Measurements from ENCODE around the gene DNAH6.
"Not testable (repeated sequence)": the region's sequence is repeated elsewhere in the genome, so short reads cannot be mapped to it uniquely, and the experiment has no call there.

Gene DNAH6

DNA sequence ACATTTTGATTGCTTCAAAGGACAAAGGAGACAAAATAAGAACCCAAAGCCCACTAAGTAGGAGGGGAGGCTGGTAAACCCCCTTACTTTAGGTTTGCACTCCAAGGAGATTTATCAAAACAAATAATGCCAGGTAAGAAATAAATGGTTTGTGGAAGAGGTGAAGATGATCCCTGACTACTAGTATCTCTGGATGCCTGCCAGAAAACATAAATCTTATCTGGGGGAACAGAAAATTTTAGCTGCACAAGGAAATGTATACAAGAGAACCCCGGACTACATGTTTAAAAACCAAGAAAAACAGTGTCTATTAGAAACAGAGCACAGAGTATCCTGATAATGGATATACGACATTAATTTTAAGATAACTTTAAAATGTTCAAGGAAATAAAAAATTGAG is 250.5 kb downstream of the DNAH6 start:
- DNase-seq = no peak

DNA sequence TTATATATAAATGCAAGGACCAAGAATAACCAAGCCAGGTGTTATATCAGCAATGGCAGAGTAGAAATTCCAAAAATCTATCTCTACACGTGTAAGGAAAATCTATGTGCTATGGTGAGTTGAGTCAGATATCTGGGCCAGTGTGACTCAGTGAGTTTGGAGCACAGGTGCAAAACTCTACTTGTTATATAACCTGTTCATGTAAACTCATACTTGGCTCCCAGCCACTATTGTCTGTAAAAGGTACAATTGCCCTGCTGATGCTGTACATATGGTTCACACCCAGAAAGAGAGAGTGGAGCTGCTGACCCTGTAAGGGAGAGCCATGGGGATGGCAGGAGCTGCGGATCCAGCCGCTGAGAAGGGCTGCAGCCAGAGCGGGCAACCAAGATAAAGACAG is 252.5 kb downstream of the DNAH6 start:
- DNase-seq = no peak

DNA sequence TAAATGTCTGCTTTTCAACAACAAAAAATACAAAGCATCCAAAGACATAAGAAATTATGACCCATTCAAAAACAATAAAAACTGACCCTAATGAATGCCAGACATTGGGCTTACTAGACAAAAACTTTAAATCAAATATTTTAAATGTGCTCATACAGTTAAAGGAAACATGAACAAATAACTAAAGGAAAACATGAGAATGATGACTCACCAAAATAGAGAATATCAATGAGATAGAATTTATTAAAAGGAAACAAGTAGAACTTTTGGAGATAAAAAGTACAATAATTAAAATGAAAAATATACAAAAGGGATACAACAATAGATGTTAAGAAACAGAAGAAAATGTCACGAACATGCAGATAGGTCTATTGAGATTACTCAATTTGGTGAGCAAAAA is 254.0 kb downstream of the DNAH6 start:
- DNase-seq = no peak

DNA sequence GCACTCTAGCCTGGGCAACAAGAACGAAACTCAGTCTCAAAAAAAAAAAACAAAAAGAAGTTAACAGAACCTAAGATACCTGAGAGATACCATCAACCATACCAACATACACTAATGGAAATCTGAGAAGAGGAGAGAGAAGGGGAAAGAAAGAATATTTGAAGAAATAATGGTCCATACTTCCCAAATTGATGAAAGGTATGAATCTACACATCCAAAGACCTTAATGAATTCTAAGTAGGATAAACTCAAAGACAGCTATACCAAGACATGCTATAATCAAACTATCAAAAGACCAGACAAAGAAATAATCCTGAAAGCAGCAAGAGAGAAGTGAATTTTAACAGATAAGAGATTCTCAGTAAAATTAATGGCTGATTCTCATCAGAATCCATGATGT is 255.0 kb downstream of the DNAH6 start:
- no peak for DNase-seq

DNA sequence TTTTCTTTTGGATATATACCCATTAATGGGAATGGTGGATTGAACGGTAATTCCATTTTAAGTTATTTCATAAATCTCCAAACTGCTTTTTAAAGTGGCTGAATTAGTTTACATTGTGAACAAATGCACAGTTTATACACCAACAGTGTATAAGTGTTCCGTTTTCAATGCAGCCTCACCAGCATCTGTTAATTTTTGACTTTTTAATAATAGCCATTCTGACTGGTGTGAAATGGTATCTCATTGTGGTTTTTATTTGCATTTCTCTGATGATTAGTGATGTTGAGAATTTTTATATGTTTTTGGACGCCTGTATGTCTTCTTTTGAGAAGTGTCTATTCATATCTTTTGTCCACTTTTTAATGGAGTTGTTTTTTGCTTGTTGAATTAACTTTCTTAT is 257.3 kb downstream of the DNAH6 start:
- not testable (repeated sequence) for DNase-seq

DNA sequence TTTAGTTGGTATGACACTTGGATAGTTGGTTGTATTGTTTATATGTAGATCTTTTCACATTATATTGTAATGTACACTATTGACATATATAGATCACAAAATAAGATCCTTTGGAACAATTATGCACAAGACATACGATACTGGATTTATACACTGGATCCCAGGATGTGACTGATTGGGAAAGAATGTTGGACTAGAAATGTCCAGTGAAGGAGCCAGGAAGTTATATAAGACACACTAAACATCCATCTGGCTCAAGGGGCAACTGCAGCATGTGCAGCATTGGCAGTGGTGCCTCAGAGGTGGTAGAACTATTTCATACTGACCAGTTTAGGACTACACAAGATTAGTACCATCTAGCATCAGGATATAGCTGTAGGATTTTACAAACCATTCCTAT is 259.7 kb downstream of the DNAH6 start:
- no peak for DNase-seq

DNA sequence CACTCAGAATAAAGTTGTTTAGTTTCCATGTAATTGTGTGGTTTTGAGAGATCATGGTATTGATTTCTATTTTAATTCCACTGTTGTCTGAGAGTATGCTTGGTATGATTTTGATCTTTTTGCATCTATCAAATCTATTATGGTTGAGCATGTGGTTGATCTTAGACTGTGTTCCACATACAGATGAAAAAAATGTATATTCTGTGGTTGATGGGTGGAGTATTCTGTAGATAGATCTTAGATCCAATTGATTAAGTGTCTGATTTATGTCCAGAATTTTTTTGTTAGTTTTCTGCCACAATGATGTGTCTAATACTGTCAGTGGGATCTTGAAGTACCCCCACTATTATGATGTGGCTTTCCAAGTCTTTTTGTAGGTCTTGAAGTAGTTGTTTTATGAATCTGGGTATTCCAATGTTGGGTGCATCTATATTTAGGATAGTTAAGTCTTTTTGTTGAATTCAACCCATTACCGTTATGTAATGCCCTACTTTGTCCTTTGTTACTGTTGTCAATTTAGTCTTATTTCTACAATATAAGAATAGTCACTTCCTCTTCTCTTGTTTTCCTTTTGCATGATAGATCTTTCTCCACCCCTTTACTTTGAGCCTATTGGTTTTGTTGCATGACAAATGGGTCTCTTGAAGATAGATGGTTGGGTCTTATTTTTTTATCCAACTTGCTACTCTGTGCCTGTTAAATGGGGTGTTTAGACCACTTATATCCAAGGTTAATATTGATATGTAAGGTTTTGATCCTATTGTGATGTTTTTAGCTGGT is 262.8 kb downstream of the DNAH6 start:
- no peak for DNase-seq

DNA sequence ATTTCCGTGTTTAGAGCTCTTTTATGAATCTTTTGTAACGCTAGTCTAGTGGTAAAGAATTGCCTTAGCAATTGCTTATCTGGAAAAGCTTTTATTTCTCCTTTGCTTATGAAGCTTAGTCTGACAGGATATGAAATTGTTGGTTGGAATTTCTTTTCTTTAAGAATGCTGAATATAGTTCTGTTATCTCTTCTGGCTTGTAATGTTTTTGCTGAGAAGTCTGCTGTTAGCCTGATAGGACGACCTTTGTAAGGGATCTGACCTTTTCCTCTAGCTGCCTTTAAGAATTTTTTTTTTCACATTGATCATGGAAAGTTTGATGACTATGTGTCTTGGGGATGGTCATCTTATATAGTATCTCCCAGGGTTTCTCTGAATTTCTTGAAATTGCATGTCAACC is 263.5 kb downstream of the DNAH6 start:
- DNase-seq = no peak

DNA sequence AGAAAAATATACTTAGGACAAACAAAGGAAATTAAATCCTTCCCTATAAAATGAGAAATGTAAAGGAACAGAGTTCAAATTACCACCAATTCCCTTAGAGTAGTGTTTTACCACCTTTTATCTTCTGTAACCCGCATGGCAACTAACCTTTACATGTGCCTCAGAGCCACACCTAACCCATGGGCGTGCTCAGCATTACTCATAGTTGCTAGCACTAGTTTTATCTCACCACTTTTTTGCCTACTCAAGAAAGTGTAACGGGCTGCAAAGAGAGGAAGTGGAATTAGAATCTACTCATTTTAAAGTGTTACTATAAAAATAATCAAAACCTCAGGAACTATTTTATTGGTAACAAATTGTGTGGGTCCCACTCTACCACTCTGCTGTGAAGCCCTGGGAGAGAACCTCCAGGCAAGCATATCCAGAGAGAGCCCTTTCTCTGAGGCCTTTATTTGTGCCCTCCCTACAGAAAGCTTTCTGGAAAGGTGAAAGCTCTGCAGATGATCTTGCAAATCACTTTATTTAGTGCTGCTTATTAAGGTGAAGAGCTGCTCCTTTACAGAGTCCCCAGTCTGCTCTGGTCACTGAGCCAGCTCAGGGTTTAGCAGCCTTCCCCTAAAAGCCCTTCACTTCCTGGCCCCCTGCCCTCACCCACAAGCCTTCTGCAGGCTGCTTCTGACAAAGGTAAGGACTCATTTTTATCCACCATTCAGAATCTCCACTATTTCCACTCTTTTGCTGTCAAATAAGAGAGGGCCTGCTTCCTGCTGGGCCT is 265.8 kb downstream of the DNAH6 start:
- peak; percentile 70 for DNase-seq

DNA sequence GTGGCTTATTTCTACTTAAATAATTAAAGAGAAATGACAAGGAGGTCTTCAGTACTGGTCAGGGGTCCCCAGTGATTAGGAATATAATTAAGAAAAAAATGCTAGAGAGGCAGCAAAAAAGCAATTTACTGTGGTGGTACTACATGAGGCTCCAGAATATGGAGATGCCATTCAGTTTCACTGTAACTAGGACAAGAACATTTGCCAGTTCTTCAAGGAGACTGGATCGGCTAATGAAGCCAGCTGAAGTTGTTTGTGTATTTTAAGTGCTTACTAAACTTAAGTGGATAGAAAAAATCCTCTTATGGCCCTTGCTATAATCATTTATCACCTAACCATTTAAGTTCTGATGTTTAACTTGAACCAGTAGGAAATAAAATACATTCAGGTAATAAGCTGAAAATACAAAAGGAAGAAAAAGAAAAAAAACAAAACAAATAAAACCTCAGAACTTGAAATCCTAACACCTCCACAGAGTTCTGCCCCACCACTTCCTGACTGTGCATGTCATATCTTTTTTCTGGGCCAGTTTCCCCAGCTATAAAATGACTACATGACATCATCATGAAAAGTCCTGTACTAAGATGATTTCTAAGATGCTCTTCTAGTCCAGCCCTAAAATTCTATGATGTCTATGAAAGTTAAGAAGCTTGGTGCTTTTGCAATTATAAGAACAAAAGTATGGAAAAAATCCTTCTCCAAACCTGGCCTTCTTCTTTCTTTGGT is 266.6 kb downstream of the DNAH6 start:
- peak; percentile 70 for DNase-seq

DNA sequence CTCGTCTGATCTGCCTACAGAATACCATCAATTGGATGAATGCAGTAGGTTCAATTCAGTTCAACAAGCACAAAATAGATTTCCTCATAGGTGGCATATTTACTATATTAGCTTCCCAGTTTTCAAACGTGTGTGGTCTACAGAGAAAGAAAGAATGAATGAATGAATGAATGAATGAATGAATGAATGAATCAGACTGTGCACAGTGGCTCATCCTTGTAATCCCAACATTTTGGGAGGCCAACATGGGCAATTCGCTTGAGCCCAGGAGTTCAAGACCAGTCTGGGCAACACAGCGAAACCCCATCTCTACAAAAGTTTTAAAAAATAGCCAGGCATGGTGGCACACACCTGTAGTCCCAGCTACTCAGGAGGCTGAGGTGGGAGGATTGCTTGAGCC is 269.7 kb downstream of the DNAH6 start:
- no peak for DNase-seq

DNA sequence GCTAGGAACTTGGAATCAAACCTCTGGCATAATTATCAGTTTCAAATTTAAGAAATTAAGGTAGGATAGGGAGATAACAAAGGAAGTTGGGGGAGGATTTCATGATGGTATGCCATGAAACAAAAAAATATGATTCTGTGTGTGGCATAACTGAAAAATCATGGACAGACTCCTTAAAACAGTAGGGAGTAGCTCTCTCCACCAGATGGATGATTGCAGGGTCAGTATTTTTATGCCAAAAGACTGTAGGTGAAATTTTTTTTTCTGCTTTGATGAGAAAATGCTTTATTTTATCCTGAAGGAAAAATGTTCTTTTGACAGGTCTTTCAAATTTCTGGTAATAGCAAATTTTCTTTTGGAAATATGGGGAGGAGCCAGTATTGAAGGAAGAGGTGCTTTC is 270.3 kb downstream of the DNAH6 start:
- DNase-seq = no peak

DNA sequence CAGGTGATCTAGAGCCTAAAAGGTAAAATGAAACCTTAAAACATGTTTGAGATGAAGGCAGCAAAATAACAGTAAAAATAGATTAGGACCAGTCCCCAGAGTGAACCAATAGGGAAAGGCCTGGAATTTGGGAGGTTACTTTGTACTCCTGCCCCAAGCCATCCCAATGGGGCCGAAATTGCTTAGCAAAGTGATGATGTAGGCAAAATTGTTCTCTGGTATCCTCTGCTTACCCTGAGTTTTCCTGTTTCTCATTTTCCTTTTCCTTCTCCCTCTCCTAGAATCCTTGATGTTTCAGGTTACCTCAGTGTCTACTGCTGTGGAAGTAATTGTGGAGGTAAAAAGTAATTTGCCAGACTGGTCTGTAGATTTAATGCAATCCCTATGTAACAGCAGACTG is 271.7 kb downstream of the DNAH6 start:
- DNase-seq = no peak

DNA sequence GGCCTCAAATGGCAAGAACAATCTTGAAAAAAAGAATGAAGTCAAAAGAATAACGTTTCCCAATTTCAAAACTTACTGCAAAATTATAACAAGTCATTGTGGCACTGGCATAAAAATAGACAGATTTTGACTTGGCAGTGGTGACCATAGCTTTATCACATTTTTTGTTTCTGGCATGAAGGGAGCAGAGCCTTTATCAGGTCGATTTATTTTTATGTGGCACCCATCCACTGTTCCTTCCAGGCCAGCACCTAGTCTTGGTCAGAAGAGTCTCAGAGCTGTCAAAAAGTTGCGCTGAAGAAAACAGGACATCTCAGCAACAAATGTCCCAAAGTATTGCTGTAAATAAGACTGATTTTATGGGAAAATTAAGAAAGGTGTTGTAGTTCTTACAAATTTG is 272.2 kb downstream of the DNAH6 start:
- no peak for DNase-seq

DNA sequence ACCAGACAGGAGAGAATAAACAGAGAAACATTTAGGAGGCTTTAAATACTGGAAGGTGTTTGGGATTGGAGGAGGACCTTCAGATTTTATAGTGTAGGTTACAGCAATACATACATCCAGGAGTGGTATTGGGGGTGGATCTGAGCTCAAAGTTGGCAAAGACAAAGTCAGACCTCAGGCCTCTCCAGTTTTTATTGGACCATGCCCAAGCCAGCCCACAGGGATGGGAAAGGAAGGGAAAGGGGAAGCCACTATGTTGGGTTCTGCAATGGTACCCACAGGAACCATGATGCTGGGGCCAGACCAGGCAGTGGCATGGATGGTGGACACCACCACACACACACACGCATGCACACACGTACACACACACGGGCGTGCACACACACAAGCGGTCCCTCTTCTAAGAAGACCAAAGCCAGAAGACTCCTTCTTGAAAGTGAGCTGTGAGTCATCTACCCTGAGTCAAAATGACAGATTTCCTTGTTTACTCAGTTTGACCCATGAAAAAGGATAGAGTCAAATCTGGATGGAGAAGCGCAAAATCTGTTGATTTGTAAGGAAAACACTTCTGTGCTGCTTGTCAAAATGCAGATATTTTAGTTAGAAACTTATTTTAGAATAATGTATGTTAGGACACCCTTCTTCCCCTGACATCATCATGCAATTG is 276.7 kb downstream of the DNAH6 start:
- no peak for DNase-seq

DNA sequence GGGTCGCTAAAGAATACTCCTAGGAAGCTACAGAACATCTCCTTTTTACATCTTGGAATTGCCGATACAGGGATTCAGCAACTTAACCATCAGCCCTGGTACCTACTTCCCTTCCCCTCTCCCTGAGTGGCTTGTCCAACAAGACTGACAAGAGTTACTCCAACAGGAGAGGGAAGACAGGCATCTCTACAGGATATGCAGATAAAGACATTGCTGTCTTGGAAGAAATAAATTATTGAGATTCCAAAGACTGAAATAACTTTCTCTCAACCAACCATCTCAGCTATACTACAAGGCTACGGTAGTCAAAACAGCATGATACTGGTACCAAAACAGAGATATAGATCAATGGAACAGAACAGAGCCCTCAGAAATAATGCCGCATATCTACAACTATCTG is 277.3 kb downstream of the DNAH6 start:
- DNase-seq = no peak

DNA sequence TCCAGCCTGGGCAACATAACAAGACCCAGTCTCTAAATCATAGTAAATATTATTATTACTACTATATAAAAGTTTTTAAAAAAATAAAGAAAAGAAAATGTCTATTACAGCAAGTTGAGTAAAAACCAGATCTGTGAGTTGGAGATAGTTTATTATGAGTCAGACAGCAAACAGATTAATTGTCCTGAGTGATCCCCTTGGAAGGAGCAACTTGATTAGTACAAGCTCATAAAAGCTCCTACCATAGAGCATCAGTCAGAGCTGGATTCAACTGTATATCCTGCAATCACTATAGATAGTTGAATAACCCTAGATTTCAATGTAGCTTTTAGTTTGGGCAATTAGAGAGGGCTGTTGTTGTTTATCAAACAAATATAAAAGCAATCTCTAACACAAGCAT is 280.5 kb downstream of the DNAH6 start:
- no peak for DNase-seq

DNA sequence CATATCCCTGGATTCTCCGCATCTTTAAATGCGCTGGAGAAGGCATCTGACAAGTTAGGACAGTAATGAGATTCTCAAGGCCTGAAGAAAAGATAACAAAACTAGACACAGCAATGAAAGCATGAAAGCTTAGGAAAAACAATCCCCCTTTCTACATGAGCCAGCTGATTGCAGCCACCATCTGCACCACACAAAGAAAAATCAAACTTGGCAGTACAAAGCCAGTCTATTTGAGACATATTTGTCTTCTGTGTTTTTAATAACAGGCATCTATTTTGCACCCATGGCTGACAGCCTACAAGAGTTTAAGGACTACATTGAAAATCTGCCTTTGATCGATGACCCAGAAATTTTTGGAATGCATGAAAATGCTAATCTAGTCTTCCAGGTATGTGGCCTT is 281.0 kb downstream of the DNAH6 start:
- DNase-seq = no peak

DNA sequence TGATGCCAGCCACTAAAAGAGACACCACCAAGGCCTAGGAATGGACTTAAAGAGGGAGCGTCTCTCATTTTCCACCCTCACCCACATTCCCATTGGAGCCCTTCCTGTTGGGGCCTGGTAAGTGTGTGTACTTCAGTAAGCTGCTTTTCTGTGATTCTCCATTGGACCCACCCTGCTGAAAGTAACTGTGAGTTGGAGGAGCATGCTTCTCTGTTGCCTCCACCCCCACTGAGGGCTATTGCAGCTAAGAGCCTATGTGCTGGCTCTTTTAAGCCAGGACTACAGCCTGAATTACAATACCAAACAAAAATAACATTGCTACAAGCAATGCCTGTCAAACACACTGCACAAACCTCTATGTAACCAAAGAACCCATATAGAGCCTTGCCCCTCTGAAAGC is 283.5 kb downstream of the DNAH6 start:
- DNase-seq = no peak

DNA sequence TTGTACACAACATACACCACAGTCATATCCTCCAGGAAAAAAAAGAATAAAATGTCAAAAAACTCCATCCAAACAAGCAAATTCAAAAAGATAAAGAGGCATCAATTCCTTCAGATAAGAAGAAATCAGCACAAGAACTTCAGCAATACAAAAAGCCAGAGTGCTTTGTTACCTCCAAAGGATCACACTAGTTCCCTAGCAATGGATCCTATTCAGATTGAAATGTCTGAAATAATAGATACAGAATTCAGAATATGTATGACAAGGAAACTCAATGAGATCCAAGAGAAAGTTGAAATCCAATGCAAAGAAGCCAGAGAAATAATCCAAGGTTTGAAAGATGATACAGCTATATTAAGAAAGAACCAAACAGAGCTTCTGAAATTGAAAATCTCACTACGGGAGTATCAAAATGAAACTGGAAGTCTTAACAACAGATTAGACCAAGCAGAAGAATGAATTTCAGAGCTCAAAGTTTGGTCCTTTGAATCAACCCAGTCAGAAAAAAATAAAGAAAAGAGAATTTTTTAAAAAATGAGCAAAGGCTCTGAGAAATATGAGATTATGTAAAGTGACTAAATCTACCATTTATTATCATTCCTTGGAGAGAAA is 284.0 kb downstream of the DNAH6 start:
- DNase-seq = no peak

DNA sequence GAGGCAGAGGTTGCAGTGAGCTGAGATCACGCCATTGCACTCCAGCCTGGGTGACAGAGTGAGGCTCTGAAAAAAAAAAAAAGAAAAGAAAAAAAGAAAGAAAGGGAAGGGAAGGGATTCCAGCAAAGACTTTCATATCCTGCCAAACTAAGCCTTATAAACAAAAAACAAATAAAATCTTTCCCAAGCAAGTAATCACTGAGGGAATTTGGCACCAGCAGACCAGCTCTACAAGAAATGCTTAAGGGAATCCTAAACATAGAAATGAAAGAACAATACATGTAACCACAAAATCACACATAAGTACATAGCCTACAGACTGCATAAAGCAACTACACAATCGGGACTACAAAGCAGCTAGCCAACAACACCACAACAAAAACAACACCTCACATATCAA is 285.5 kb downstream of the DNAH6 start:
- DNase-seq = no peak

DNA sequence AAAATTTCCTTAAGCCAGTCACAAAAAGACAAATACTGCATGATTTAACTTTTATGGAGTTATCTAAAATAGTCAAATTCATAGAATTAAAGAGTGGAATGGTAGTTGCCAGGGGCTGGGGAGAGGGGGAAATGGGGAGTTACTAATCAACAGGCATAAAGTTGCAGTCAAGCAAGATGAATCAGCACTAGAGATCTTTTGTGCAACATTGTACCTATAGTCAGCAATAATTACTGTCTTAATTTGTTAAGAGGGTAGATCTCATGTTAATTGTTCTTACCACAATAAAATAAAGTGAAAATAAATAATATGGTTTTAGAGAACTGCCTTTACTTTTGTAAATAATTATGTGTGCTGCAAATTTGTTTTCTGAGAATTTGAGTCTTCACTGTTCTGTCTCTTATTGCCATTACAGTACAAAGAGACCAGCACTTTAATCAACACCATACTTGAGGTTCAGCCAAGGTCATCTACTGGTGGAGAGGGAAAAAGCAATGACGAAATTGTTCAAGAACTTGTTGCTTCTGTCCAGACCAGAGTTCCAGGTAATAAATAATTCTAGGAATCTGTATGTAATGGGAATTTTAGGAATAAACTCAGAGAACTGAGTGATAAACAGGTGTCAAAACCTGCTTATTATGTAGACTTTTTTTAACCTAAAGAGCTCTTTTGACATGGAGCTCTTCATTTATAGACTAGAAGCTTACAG is 289.1 kb downstream of the DNAH6 start:
- no peak for DNase-seq
